GM18505 (cell line): Measurements from ENCODE around the gene FCHO2.
"Not testable (repeated sequence)": the region's sequence is repeated elsewhere in the genome, so short reads cannot be mapped to it uniquely, and the experiment has no call there.

Source experiments
- ATAC-seq: cut with Tn5 transposase; IDR thresholded peaks from one replicate; pipeline ENCODE4 v1.9.1; 2021; ENCODE audit not compliant: unreplicated experiment
- POLR2A ChIP-seq: IDR thresholded peaks from 4 replicates; pipeline ENCODE4 v1.6.1; 2011; ENCODE audit warnings: borderline replicate concordance; ENCODE audit not compliant: insufficient read depth, insufficient read length; ENCODE audit errors: extremely low read depth

The FCHO2 gene

GRCh38 chr5:72991394-72991793 is 35.6 kb downstream of the FCHO2 start:
- no peak for ATAC-seq
- no peak for TF ChIP-seq POLR2A

- no peak for TF ChIP-seq POLR2A
- ATAC-seq = no peak
These were observed 38.7 kb downstream of the FCHO2 start for GRCh38 chr5:72994578-72994977.

GRCh38 chr5:72996632-72997031 is 40.8 kb downstream of the FCHO2 start:
- TF ChIP-seq POLR2A = no peak
- ATAC-seq = no peak

DNA sequence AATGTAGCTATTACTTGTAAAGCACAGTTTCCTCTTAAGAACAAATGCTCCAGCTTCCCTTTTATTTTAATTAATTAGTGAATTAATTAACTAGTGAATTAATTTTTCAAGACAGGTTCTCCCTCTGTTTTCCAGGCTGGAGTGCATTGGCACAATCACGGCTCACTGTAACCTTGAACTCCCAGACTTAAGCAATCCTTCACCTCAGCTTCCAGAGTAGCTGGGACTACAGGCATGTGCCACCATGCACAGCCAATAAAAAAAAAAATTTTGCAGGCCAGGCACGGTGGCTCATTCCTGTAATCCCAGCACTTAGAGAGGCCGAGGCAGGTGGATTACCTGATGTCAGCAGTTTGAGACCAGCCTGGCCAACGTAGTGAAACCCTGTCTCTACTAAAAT is 44.1 kb downstream of the FCHO2 start:
- no peak for TF ChIP-seq POLR2A
- no peak for ATAC-seq

- no peak for ATAC-seq
- TF ChIP-seq POLR2A = no peak
These were observed 50.0 kb downstream of the FCHO2 start for GRCh38 chr5:73005886-73006285.

DNA sequence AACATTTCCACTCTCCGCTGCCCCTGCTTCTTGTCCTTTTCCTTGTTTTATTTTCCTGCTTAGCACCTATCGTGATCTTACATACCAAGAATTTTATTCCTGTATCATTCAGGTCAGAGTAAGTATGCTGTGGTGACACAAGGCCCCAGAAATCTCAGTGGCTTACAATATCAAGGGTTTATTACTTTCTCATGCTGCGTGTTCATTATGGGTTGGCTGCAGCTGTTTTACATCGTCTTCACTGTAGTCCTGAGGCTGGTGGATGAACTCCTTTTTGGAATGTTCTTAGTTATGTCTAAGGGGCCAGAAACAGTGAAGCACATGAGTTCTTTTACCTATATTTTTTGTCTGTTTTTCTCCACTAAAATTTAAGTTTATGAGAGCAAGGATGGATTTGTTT is 51.2 kb downstream of the FCHO2 start:
- no peak for TF ChIP-seq POLR2A
- ATAC-seq = no peak

DNA sequence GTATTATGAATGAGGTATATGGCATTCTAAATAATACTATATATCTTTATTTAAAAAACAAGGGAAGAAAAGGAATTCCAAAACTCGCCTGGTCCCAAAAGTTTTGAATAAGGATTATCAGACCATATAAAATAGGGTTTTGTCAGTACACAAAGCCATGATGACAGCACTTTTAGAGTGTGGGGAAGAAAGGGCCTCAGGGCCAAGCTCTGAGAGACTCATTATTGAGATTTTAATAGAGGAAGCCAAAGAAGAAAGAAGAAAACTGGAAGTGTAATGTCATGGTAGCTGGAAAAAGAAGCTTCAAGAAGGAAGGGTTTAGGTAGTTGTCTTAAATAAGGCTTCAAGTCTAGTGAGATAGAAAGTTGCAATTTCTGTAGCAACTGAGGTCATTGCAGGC is 53.0 kb downstream of the FCHO2 start:
- no peak for TF ChIP-seq POLR2A
- ATAC-seq = no peak

DNA sequence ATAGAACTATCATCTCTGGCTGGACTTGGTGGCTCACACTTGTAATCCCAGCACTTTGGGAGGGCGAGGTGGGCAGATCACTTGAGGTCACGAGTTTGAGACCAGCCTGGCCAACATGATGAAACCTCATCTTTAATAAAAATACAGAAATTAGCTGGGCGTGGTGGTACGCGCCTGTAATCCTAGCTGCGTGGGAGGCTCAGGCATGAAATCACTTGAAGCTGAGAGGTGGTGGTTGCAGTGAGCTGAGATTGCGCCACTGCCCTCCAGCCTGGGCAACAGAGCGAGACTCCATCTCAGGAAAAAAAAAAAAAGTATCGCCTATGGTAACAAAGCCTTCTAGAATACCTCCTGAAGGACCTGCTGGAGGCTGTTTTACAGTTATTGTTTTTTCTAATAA is 55.8 kb downstream of the FCHO2 start:
- ATAC-seq = not testable (repeated sequence)

DNA sequence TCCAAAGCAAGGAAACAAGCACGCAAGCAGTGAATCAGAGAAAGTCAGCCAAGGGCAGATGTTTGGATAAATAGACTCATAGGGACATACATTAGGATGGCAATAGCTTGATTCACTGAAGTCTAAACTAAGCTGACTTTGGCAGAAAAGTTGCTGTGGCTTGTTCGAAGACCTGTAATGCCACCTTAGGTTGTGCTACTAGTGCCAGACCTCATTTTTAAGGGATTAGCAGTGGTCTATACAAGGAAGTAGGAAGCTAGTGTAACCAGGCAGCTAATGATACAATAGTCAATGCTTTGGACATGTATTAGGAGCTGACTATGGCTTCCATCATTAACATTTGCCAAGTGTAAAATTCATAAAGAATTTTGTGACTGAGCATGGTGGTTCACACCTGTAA is 63.1 kb downstream of the FCHO2 start:
- ATAC-seq = no peak
- TF ChIP-seq POLR2A = no peak

GRCh38 chr5:73019766-73020165 is 63.9 kb downstream of the FCHO2 start:
- TF ChIP-seq POLR2A = no peak
- ATAC-seq = no peak

DNA sequence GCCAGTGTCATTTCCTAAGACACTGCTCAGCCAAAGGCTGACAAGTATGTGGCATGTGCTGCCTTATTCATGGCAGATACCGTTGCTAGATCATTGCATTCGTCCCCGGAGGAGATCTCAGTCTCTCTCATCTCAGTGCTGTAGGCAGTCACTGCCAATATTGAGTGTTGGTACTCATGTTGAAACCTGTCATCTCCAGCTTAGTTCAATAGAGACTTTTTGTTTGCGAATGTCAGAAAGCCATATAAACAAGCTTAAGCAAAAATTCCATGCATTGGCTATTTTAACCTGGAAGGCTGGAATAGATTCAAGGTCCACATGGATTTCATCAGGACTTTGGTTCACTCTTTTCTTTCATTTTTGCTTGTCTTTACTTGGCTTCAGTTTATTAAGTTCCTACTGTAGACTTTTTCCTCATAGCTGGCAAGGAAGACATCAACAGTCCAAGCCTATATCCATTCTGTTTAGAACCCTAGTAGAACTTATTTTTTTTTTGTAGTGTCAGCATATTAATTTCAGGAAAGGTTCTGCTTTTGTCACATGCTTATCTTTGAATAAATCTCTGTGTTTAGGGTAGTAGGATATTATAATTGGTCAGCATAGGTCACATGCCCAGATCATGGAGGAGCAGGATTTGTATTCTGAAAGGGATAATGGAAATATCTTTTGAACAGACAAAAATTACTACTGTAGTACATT is 66.8 kb downstream of the FCHO2 start:
- no peak for ATAC-seq
- TF ChIP-seq POLR2A = no peak

DNA sequence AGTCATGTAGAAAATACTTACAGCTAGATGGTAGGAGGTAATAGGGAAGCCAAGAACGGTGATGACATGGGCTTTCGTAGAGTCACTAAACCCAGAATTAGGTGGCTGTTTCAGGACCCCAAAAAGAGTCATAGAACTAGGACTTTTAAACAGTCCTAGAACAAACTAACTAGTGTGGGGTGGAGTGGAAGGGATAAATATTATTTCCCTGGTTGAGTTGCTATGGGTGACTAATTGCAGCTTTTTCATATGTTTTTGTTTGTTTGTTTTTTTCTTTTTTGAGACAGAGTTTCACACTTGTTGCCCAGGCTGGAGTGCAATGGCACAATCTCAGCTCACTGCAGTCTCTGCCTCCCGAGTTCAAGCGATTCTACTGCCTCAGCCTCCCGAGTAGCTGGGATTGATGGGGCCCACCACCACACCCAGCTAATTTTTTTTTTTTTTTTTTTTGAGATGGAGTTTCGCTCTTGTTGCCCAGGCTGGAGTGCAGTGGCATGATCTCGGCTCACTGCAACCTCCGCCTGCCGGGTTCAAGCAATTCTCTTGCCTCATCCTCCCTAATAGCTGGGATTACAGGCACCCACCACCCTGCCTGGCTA is 69.2 kb downstream of the FCHO2 start:
- ATAC-seq = not testable (repeated sequence)

DNA sequence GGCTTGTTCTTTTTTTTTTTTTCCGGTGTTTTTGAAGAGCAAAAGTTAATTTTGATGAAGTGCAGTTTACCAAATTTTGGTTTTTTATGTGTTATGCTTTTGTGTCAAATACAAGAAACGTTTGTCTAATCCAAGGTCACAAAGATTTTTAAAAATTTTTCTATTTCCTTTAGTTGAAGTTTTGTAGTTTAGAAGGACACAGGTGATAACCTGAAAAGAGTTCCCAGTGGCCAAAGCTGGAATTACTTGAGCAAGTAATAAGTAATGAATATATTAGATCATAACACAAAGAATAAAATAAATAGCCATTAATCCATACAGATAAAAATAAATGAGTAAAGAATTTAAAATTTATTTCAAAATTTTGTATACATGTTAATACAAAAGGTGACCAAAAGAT is 71.5 kb downstream of the FCHO2 start:
- no peak for ATAC-seq
- no peak for TF ChIP-seq POLR2A

DNA sequence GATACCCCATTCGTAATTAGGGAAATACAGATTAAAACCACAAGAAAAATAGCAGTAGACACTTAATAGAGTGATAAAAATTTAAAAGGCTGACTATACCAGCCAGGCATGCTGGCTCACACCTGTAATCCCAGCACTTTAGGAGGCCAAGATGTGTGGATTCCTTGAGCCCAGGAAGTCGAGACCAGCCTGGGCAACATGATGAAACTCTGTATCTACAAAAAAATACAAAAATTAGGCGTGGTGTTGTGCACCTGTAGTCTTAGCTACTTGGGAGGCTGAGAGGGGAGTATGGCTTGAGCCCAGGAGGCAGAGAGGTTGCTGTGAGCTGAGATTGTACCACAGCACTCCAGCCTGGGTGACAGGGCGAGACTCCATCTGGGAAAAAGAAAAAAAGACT is 72.0 kb downstream of the FCHO2 start:
- no peak for ATAC-seq
- no peak for TF ChIP-seq POLR2A

GRCh38 chr5:73028991-73029595 is 73.3 kb downstream of the FCHO2 start:
- ATAC-seq = no peak
- TF ChIP-seq POLR2A = no peak

- no peak for ATAC-seq
- no peak for TF ChIP-seq POLR2A
These were observed 74.7 kb downstream of the FCHO2 start for GRCh38 chr5:73030531-73030930.
